ENCODE measurements around the gene EID3.
"Not testable (repeated sequence)": the region's sequence is repeated elsewhere in the genome, so short reads cannot be mapped to it uniquely, and the experiment has no call there.

EID3 gene

GRCh38 chr12:104290320-104290719 lies 13.2 kb upstream of the EID3 start:
- no peak for DNase-seq

- DNase-seq: no peak
Observed at GRCh38 chr12:104290855-104291254, 12.7 kb upstream of the EID3 start.

- no peak for DNase-seq
Observed at GRCh38 chr12:104291867-104292524, 11.5 kb upstream of the EID3 start.

GRCh38 chr12:104292872-104293794 lies 10.4 kb upstream of the EID3 start:
- no peak for DNase-seq

GRCh38 chr12:104294158-104294859 lies 9.2 kb upstream of the EID3 start:
- not testable (repeated sequence) for DNase-seq

GRCh38 chr12:104294927-104295668 lies 8.4 kb upstream of the EID3 start:
- DNase-seq: no peak

- DNase-seq: no peak
Observed at GRCh38 chr12:104295954-104296353, 7.6 kb upstream of the EID3 start.

GRCh38 chr12:104296718-104297117 lies 6.8 kb upstream of the EID3 start:
- no peak for DNase-seq

GRCh38 chr12:104297477-104298113 lies 5.9 kb upstream of the EID3 start:
- no peak for DNase-seq

GRCh38 chr12:104299842-104300481 lies 3.6 kb upstream of the EID3 start:
- no peak for DNase-seq

- DNase-seq: no peak
Observed at GRCh38 chr12:104304261-104305009, 896 bp downstream of the EID3 start.

- no peak for DNase-seq
Observed at GRCh38 chr12:104305349-104305748, 1.8 kb downstream of the EID3 start.

- no peak for DNase-seq
Observed at GRCh38 chr12:104306376-104306775, 2.8 kb downstream of the EID3 start.

- no peak for DNase-seq
Observed at GRCh38 chr12:104306943-104307654, 3.6 kb downstream of the EID3 start.

- DNase-seq: no peak
Observed at GRCh38 chr12:104307655-104308000, 4.1 kb downstream of the EID3 start.

- no peak for DNase-seq
Observed at GRCh38 chr12:104309446-104309993, 6.0 kb downstream of the EID3 start.

GRCh38 chr12:104310751-104311633 lies 7.5 kb downstream of the EID3 start:
- no peak for DNase-seq

GRCh38 chr12:104312202-104312601 lies 8.7 kb downstream of the EID3 start:
- DNase-seq: no peak

- DNase-seq: no peak
Observed at GRCh38 chr12:104312654-104313053, 9.1 kb downstream of the EID3 start.

All from activated CD4-positive, alpha-beta T cell treated with anti-CD3 and anti-CD28 coated beads, Interleukin-2, Interleukin-6, amounts not matched to agents 100 ng/mL and 50 ng/mL, durations not matched to agents 16 hours and 8 hours (primary cell).